GM18861 (cell line): ENCODE measurements around the gene TIAM2.
"Not testable (repeated sequence)": the region's sequence is repeated elsewhere in the genome, so short reads cannot be mapped to it uniquely, and the experiment has no call there.

Experiments used
- ATAC-seq: cut with Tn5 transposase; IDR thresholded peaks from one replicate; pipeline ENCODE4 v1.9.1; 2021; ENCODE audit not compliant: unreplicated experiment

The TIAM2 gene

GRCh38 chr6:154995254-154996015 is at the start of gene TIAM2:
Gene TIAM2, plus strand, starts transcription at chr6:154995315. Its CDS starts 133,909 bp downstream, at chr6:155129224.
- ATAC-seq: no peak

- ATAC-seq: no peak
Observed at GRCh38 chr6:154950979-154951344, 44.2 kb upstream of the TIAM2 start.

- peak; percentile 89 for ATAC-seq
Observed at GRCh38 chr6:154951345-154952200, 43.5 kb upstream of the TIAM2 start.

GRCh38 chr6:154953644-154954043 is 41.5 kb upstream of the TIAM2 start:
- no peak for ATAC-seq

GRCh38 chr6:154954347-154954746 is 40.8 kb upstream of the TIAM2 start:
- ATAC-seq: no peak

GRCh38 chr6:154956771-154957522 is 38.2 kb upstream of the TIAM2 start:
- ATAC-seq: no peak

- ATAC-seq: no peak
Observed at GRCh38 chr6:154958469-154958868, 36.6 kb upstream of the TIAM2 start.

- no peak for ATAC-seq
Observed at GRCh38 chr6:154960299-154960843, 34.7 kb upstream of the TIAM2 start.

GRCh38 chr6:154960854-154961530 is 34.1 kb upstream of the TIAM2 start:
- ATAC-seq: no peak

GRCh38 chr6:154962753-154963152 is 32.4 kb upstream of the TIAM2 start:
- ATAC-seq: no peak

GRCh38 chr6:154966065-154966770 is 28.9 kb upstream of the TIAM2 start:
- ATAC-seq: not testable (repeated sequence)

- no peak for ATAC-seq
Observed at GRCh38 chr6:154969796-154970195, 25.3 kb upstream of the TIAM2 start.

GRCh38 chr6:154974485-154975149 is 20.5 kb upstream of the TIAM2 start:
- no peak for ATAC-seq

GRCh38 chr6:154977588-154977987 is 17.5 kb upstream of the TIAM2 start:
- no peak for ATAC-seq

- ATAC-seq: no peak
Observed at GRCh38 chr6:154980273-154981078, 14.6 kb upstream of the TIAM2 start.

- ATAC-seq: no peak
Observed at GRCh38 chr6:154981079-154981870, 13.8 kb upstream of the TIAM2 start.

- ATAC-seq: no peak
Observed at GRCh38 chr6:154984146-154984545, 11.0 kb upstream of the TIAM2 start.

GRCh38 chr6:154986787-154987235 is 8.3 kb upstream of the TIAM2 start:
- ATAC-seq: no peak
